Testis (tissue), 3 donors: ENCODE measurements around the gene ILF2. TPM values are rescaled to one million over a fixed set of nuclear protein-coding genes. Genes with fewer than 3 reads are reported as not detected.

Experiments used
- DNase-seq: peaks from one replicate; pipeline ENCODE4 v3.0.0-alpha.2; 2019
- H3K27ac ChIP-seq, 2 donors: fragments of 200-600 bp; sonication (generic); one replicate each; pipeline ENCODE4 v1.5.1; 2019
- H3K27me3 ChIP-seq: fragments of 200-600 bp; sonication (generic); one replicate; pipeline ENCODE4 v1.5.1; 2019
- H3K36me3 ChIP-seq: fragments of 200-600 bp; sonication (generic); one replicate; pipeline ENCODE4 v1.5.1; 2017; ENCODE audit warnings: low read depth; ENCODE audit errors: missing control alignments
- H3K4me1 ChIP-seq: fragments of 200-600 bp; sonication (generic); one replicate; pipeline ENCODE4 v1.5.1; 2019
- H3K4me3 ChIP-seq, 2 donors: fragments of 200-600 bp; sonication (generic); one replicate each; pipeline ENCODE4 v1.5.1; 2017 to 2019
- H3K9me3 ChIP-seq: fragments of 200-600 bp; sonication (generic); one replicate; pipeline ENCODE4 v1.5.1; 2017
- POLR2A ChIP-seq: fragments of 450-650 bp; IDR thresholded peaks from one replicate; pipeline ENCODE4 v1.6.1; 2017; ENCODE audit warnings: antibody characterized with exemption, mild to moderate bottlenecking, moderate library complexity
- WGBS, 2 donors: methylation state at CpG; one replicate each; pipeline ENCODE4 v1.1.5; 2018; 5-methylcytosine and 5-hydroxymethylcytosine counted together
- intact Hi-C: fragments of 100-400 bp; cut with DNase I; formaldehyde crosslinking; loops from one replicate; pipeline ENCODE4 v1.15.1; 2023; ENCODE audit warnings: low total_unique reads
- polyA plus RNA-seq: library from polyadenylated mRNA; stranded (reverse); fragments of 350-450 nt; fragmentation: Illumina TruSeq; extraction: RNeasy Lipid Tissue Mini Kit (QIAGEN cat#74804); gene quantifications from one replicate; pipeline ENCODE4 v1.2.3, GENCODE V29; 2014; ENCODE audit warnings: low read depth, low replicate concordance; ENCODE audit not compliant: insufficient read depth
- total RNA-seq, 2 donors: library from RNA; depleted of rRNA; stranded (reverse); fragments of >200 nt; gene quantifications; one replicate each; pipeline ENCODE4 v1.2.3, GENCODE V29; 2016
- TF ChIP-seq, protein P1 (sequence below), 3 experiments: fragments of 450-650 bp in 2 of 3; fragments of 200-600 bp in 1 of 3; sonication (generic) in 1 of 3; IDR thresholded peaks; one replicate each; pipeline ENCODE4 v1.5.1; 2016 to 2019; ENCODE audit warnings: antibody characterized with exemption in 3 of 3, mild to moderate bottlenecking in 2 of 3, moderate library complexity in 1 of 3

Gene ILF2
- total and polyA plus RNA-seq, 3 donors from 2014 or later: 150 to 295 (median 153) TPM

- no peaks in the 10 kb centered on the region for H3K27me3 ChIP-seq
- H3K27ac ChIP-seq: peak overlapping the region; percentile 94 to 95
- intact Hi-C loops: no loop called here
- H3K9me3 ChIP-seq: no peaks in the 10 kb centered on the region
- H3K4me3 ChIP-seq: peak overlapping the region; percentile 38 to 67
- TF ChIP-seq POLR2A: no peak
- TF ChIP-seq, protein P1, sequence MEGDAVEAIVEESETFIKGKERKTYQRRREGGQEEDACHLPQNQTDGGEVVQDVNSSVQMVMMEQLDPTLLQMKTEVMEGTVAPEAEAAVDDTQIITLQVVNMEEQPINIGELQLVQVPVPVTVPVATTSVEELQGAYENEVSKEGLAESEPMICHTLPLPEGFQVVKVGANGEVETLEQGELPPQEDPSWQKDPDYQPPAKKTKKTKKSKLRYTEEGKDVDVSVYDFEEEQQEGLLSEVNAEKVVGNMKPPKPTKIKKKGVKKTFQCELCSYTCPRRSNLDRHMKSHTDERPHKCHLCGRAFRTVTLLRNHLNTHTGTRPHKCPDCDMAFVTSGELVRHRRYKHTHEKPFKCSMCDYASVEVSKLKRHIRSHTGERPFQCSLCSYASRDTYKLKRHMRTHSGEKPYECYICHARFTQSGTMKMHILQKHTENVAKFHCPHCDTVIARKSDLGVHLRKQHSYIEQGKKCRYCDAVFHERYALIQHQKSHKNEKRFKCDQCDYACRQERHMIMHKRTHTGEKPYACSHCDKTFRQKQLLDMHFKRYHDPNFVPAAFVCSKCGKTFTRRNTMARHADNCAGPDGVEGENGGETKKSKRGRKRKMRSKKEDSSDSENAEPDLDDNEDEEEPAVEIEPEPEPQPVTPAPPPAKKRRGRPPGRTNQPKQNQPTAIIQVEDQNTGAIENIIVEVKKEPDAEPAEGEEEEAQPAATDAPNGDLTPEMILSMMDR (IDR thresholded peaks at IDR 0.05): no peak
- H3K4me1 ChIP-seq: peaks cover 32% of the 10 kb centered on the region
- no peaks in the 10 kb centered on the region for H3K36me3 ChIP-seq
- 23 to 40% methylated on average over 3 of the region's 3 CpGs for WGBS, 2 donors
- DNase-seq: no peak
Observed at GRCh38 chr1:153626477-153626903, 44.3 kb downstream of the ILF2 start.

- no peaks in the 10 kb centered on the region for H3K36me3 ChIP-seq
- no peak overlapping the region for H3K27ac ChIP-seq
- no peak overlapping the region for H3K4me3 ChIP-seq
- H3K4me1 ChIP-seq: peaks cover 31% of the 10 kb centered on the region
- no peak for DNase-seq
- intact Hi-C loops: no loop called here
- no peaks in the 10 kb centered on the region for H3K27me3 ChIP-seq
- TF ChIP-seq POLR2A: no peak
- TF ChIP-seq, protein P1 (IDR thresholded peaks at IDR 0.05): no peak
- 83 to 88% methylated on average over 10 of the region's 10 CpGs for WGBS, 2 donors
- H3K9me3 ChIP-seq: no peaks in the 10 kb centered on the region
Observed at GRCh38 chr1:153624965-153625611, 45.7 kb downstream of the ILF2 start.

DNA sequence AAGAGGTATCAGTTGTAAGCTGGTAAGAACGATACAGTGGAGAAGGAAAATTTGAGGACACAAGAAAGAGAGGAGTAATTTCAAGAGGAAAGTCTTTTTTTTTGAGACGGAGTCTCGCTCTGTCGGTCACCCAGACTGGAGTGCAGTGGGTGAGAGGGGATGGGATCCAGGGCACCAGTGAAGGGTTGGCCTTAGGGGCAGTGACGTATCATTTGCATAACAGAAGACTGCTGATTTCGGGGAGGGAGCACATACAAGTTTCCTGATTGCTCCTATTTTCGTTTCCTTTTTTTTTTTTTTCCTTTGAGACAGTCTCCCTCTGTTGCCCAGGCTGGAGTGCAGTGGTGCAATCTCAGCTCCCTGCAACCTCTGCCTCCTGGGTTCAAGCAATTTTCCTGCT lies 47.7 kb downstream of the ILF2 start:
- no peaks in the 10 kb centered on the region for H3K27me3 ChIP-seq
- H3K36me3 ChIP-seq: no peaks in the 10 kb centered on the region
- H3K4me1 ChIP-seq: peaks cover 21% of the 10 kb centered on the region
- no peak for DNase-seq
- TF ChIP-seq POLR2A: no peak
- TF ChIP-seq, protein P1 (IDR thresholded peaks at IDR 0.05): no peak
- 74 to 86% methylated on average over 7 of the region's 7 CpGs for WGBS, 2 donors
- H3K27ac ChIP-seq: no peak overlapping the region
- H3K9me3 ChIP-seq: no peaks in the 10 kb centered on the region
- intact Hi-C loops: no loop called here
- no peak overlapping the region for H3K4me3 ChIP-seq

- intact Hi-C loops: no loop called here
- Histone ChIP-seq H3K9me3 (no peaks in the 10 kb centered on the region), H3K27ac (no peak overlapping the region), H3K4me3 (no peak overlapping the region), H3K4me1 (no peaks in the 10 kb centered on the region), H3K27me3 (no peaks in the 10 kb centered on the region), H3K36me3 (no peaks in the 10 kb centered on the region)
- DNase-seq: no peak
- 92 to 96% methylated on average over 4 to 6 of the region's 6 CpGs for WGBS, 2 donors
- TF ChIP-seq POLR2A: no peak
- TF ChIP-seq, protein P1 (IDR thresholded peaks at IDR 0.05): no peak
Observed at GRCh38 chr1:153619171-153619570, 51.6 kb downstream of the ILF2 start.

- intact Hi-C loops: no loop called here
- WGBS, 2 donors: 50 to 90% methylated on average over 2 to 6 of the region's 6 CpGs
- H3K27ac ChIP-seq: no peak overlapping the region
- no peak overlapping the region for H3K4me3 ChIP-seq
- H3K4me1 ChIP-seq: peaks cover 6% of the 10 kb centered on the region
- DNase-seq: no peak
- H3K36me3 ChIP-seq: no peaks in the 10 kb centered on the region
- H3K27me3 ChIP-seq: no peaks in the 10 kb centered on the region
- no peaks in the 10 kb centered on the region for H3K9me3 ChIP-seq
- TF ChIP-seq, protein P1 (IDR thresholded peaks at IDR 0.05): peak in 1 of 3 experiments; percentile 49
- TF ChIP-seq POLR2A: no peak
Observed at GRCh38 chr1:153617663-153618062, 53.1 kb downstream of the ILF2 start.
